GM12878 (cell line): Measurements from ENCODE around the gene CREBBP. TPM values are rescaled to one million over a fixed set of nuclear protein-coding genes. Genes with fewer than 3 reads are reported as not detected.
A peak's percentile ranks its signal among the peaks of the same experiment; 100 is the strongest.

Source experiments
- ATAC-seq: fragments of 200-7000 bp; cut with Tn5 transposase; 3 replicates; pipeline ENCODE4 v1.9.1; 2020; ENCODE audit warnings: mild to moderate bottlenecking, moderate library complexity
- BruUV-seq: library from RNA; stranded (reverse); fragments of 400-500 nt; replicated peaks from 2 replicates; lab custom pipeline; 2021; lab: Mats Ljungman, UMichigan
- CTCF ChIA-PET: fragments of 300-600 bp; sonication (Branson Sonifier 250); formaldehyde crosslinking; extraction: SDS; loops from one replicate; lab custom pipeline; 2021; ENCODE audit warnings: inconsistent platforms; lab: Yijun Ruan, JAX
- POLR2A ChIA-PET: fragments of 350-600 bp; formaldehyde crosslinking; extraction: SDS; loops from one replicate; lab custom pipeline; 2021; ENCODE audit warnings: inconsistent platforms; lab: Charles Lee
- RAD21 ChIA-PET: fragments of 300-600 bp; sonication (Branson Sonifier 250); formaldehyde crosslinking; loops from one replicate; lab custom pipeline; 2023; ENCODE audit warnings: antibody characterized with exemption; ENCODE audit not compliant: unreplicated experiment; lab: Charles Lee
- SMC1A ChIA-PET: fragments of 300-600 bp; sonication (Branson Sonifier 250); formaldehyde crosslinking; loops from one replicate; lab custom pipeline; 2023; ENCODE audit not compliant: unreplicated experiment, uncharacterized antibody; lab: Charles Lee
- DNase-seq: peaks from one replicate; pipeline ENCODE4 v3.0.0-alpha.2; 2011; ENCODE audit warnings: low read depth, low spot score
- FAIRE-seq: peaks from 3 replicates; lab custom pipeline; 2011; peaks lifted over from hg19 to GRCh38; lab: Jason Lieb, UNC
- H2AFZ ChIP-seq: 2 replicates; pipeline ENCODE4 v1.6.0; 2011; ENCODE audit warnings: low read depth, low read length, control low read depth; ENCODE audit not compliant: control insufficient read depth
- H3K27ac ChIP-seq: 2 replicates; pipeline ENCODE4 v1.5.1; 2011; ENCODE audit warnings: control low read depth; ENCODE audit not compliant: control insufficient read depth, insufficient read depth
- H3K27me3 ChIP-seq, 2 experiments: replicated peaks in 1 of 2; 2 replicates each; pipeline versions ENCODE4 v1.6.0 to v1.6.1; 2011; ENCODE audit warnings: low read length in 1 of 2; ENCODE audit not compliant: control insufficient read depth in 2 of 2, insufficient read depth in 2 of 2
- H3K36me3 ChIP-seq, 2 experiments: 2 replicates each; pipeline ENCODE4 v1.5.1; 2011; ENCODE audit warnings: low read length in 1 of 2; ENCODE audit not compliant: control insufficient read depth in 2 of 2, insufficient read depth in 2 of 2
- H3K4me1 ChIP-seq: 2 replicates; pipeline ENCODE4 v1.6.1; 2011; ENCODE audit warnings: mild to moderate bottlenecking, low read length, moderate library complexity, mixed read lengths; ENCODE audit not compliant: control insufficient read depth, insufficient read depth
- H3K4me2 ChIP-seq: 2 replicates; pipeline ENCODE4 v1.6.0; 2011; ENCODE audit warnings: control low read depth; ENCODE audit not compliant: control insufficient read depth, insufficient read depth
- H3K4me3 ChIP-seq: fragments of 200-600 bp; sonication (generic); 2 replicates; pipeline ENCODE4 v1.5.1; 2016
- H3K79me2 ChIP-seq: 2 replicates; pipeline ENCODE4 v1.6.0; 2011; ENCODE audit warnings: low read length; ENCODE audit not compliant: control insufficient read depth, insufficient read depth
- H3K9ac ChIP-seq: 2 replicates; pipeline ENCODE4 v1.8.0; 2011; ENCODE audit warnings: low read length, control low read depth, mixed read lengths; ENCODE audit not compliant: control insufficient read depth, insufficient read depth
- H3K9me3 ChIP-seq: replicated peaks from 3 replicates; pipeline ENCODE4 v1.5.1; 2011; ENCODE audit warnings: mild to moderate bottlenecking, low read length; ENCODE audit not compliant: control insufficient read depth, insufficient read depth
- H4K20me1 ChIP-seq: 2 replicates; pipeline ENCODE4 v1.6.0; 2011; ENCODE audit not compliant: control insufficient read depth, insufficient read depth
- FOXK2 ChIP-seq: fragments of 450-650 bp; IDR thresholded peaks from 2 replicates; pipeline ENCODE4 v1.6.1; 2017; ENCODE audit warnings: mild to moderate bottlenecking, moderate library complexity
- HDGF ChIP-seq: fragments of 450-650 bp; IDR thresholded peaks from 2 replicates; pipeline ENCODE4 v1.6.1; 2016; ENCODE audit warnings: antibody characterized with exemption
- NFYB ChIP-seq: IDR thresholded peaks from 2 replicates; pipeline ENCODE4 v1.6.1; 2011; ENCODE audit warnings: low read depth, mild to moderate bottlenecking, low read length, improper control_type of control experiment, moderate library complexity; ENCODE audit not compliant: insufficient read depth
- POLR2AphosphoS2 ChIP-seq: IDR thresholded peaks from 2 replicates; pipeline ENCODE4 v1.6.1; 2011; ENCODE audit warnings: low read depth, mild to moderate bottlenecking, low read length, improper control_type of control experiment, moderate library complexity
- ZNF274 ChIP-seq: IDR thresholded peaks from one replicate; pipeline ENCODE4 v1.8.0; 2011; ENCODE audit not compliant: insufficient read length, insufficient read depth
- ZSCAN29 ChIP-seq: fragments of 450-650 bp; IDR thresholded peaks from 2 replicates; pipeline ENCODE4 v1.6.1; 2017; ENCODE audit warnings: mild to moderate bottlenecking, moderate library complexity
- WGBS: methylation state at CpG from one replicate; pipeline ENCODE4 v1.1.6; 2016; ENCODE audit warnings: low lambda C conversion rate; ENCODE audit not compliant: insufficient replicate concordance, insufficient coverage; ENCODE audit errors: missing lambda C conversion rate; 5-methylcytosine and 5-hydroxymethylcytosine counted together
- in situ Hi-C: fragments of 300-500 bp; cut with MboI; formaldehyde crosslinking; loops from 9 replicates; pipeline ENCODE4 v1.14.3; 2018; ENCODE audit warnings: mixed read lengths
- intact Hi-C: fragments of 100-400 bp; cut with micrococcal nuclease; formaldehyde crosslinking; loops from one replicate; pipeline ENCODE4 v1.14.2; 2022; ENCODE audit not compliant: unreplicated experiment
- polyA plus RNA-seq, 11 experiments: library from polyadenylated mRNA; depleted of rRNA in 4 of 11; unstranded in 6 of 11; stranded (reverse) in 5 of 11; fragments of >200 nt; fragmentation: Nextera tagmentation in 4 of 11; fragmentation: Illumina TruSeq in 1 of 11; extraction: Ambion mirVana in 4 of 11; extraction: Trizol in 1 of 11; gene quantifications; 1 replicate in 1 of 11; 2 replicates in 10 of 11; pipeline versions ENCODE4 v1.2.1 to v1.2.3, GENCODE V29; 2011 to 2016; ENCODE audit warnings: inconsistent platforms in 2 of 11, missing spikeins in 2 of 11, low read depth in 1 of 11
- total RNA-seq, 4 experiments: library from RNA; depleted of rRNA in 3 of 4; stranded (reverse); fragments of >200 nt in 3 of 4; fragmentation: Illumina TruSeq in 1 of 4; extraction: Trizol in 1 of 4; gene quantifications; 2 replicates each; pipeline versions ENCODE4 v1.2.1 to v1.2.3, GENCODE V29; 2013 to 2021

CREBBP gene
- total and polyA plus RNA-seq, 10 of the 15 experiments (the other 5 are each of a cell fraction or from before 2014, with no cell fraction given): 3.4 to 32.7 (median 7.9) TPM

DNA sequence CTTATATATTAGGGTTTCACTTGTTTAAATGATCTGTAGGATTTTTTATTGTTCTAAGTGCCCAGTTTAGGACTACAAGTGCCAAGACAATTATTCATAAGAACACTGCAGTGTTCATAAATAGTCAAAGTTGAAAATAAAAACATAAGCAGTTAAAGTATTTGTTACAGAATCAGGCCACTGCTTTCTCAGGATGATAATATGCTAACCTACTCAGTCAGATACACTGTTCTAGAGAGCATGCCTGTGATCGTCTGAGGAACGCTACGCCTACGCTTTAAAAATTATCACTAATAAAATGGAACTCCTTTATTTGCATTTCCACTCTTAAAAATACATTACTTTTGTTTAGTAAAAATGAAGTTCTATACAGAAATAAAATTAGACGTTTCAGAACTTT lies 125.7 kb downstream of the CREBBP start:
- FAIRE-seq: no peak
- Histone ChIP-seq H3K27me3 (no peaks in the 10 kb centered on the region), H2AFZ (no peak overlapping the region), H3K27ac (no peak overlapping the region), H3K4me2 (no peak overlapping the region), H3K9ac (no peak overlapping the region), H4K20me1 (no peaks in the 10 kb centered on the region; the same call in 1 of the 2 replicates), H3K4me1 (no peaks in the 10 kb centered on the region), H3K9me3 (no peaks in the 10 kb centered on the region), H3K4me3 (no peak overlapping the region), H3K79me2 (no peaks in the 10 kb centered on the region), H3K36me3 (peaks cover 4 to 35% of the 10 kb centered on the region in 2 experiments)
- in situ Hi-C loops: no loop called here
- no peak for ATAC-seq
- POLR2A ChIA-PET: no interaction called here
- WGBS: 94% methylated on average over 5 of the region's 5 CpGs
- CTCF ChIA-PET: no interaction called here
- SMC1A ChIA-PET: no interaction called here
- RAD21 ChIA-PET: no interaction called here
- intact Hi-C loops: no loop called here
- DNase-seq: no peak
- BruUV-seq: no TSS peak
- TF ChIP-seq ZNF274 (no peak), NFYB (no peak)

DNA sequence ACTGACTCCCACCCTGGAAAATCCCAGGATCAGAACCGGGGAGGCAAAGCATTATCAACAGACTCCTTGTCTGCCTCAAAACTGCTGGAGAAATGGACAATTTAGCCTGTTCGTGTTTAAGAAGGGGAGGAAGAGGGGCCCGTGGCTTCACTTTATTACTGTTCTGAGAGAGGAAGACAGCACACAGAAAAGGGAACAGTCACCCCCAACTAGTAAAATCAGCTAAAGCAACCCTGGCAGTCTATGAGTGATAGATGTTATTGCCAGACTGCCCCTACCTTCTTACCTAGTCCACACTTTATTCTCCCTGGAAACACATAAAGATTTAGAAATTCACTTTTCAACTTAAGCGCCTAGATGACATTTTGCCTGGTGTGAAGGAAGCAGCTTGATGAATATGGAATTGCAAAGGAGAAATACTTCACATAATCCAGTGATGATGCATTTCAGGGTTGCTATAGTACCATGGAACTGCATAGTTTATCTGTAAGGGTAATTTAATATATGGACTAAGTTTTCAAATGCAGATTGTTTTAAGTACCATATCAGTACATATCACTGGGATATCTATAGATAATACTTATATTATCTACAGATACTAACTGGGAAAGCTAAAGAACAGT lies 126.3 kb downstream of the CREBBP start:
- Histone ChIP-seq H3K4me3 (no peak overlapping the region), H2AFZ (no peak overlapping the region), H3K27me3 (no peaks in the 10 kb centered on the region), H4K20me1 (no peaks in the 10 kb centered on the region; the same call in 1 of the 2 replicates), H3K79me2 (no peaks in the 10 kb centered on the region), H3K36me3 (peaks cover 4 to 35% of the 10 kb centered on the region in 2 experiments), H3K4me1 (no peaks in the 10 kb centered on the region), H3K27ac (no peak overlapping the region), H3K9me3 (no peaks in the 10 kb centered on the region), H3K9ac (no peak overlapping the region), H3K4me2 (no peak overlapping the region)
- FAIRE-seq (peak; percentile 13), DNase-seq (no peak)
- 74% methylated on average over 4 of the region's 4 CpGs for whole genome bisulfite sequencing
- intact Hi-C loops (no loop called here), in situ Hi-C loops (no loop called here)
- no TSS peak for BruUV-seq
- SMC1A ChIA-PET: no interaction called here
- RAD21 ChIA-PET: no interaction called here
- CTCF ChIA-PET: no interaction called here
- TF ChIP-seq FOXK2 (no peak), HDGF (no peak), POLR2AphosphoS2 (no peak), ZSCAN29 (no peak)
- TF ChIP-seq, all 136 proteins: peak for 0
- no peak for ATAC-seq
- POLR2A ChIA-PET: no interaction called here
